Measurements from ENCODE around the gene SUPT3H.

Gene SUPT3H

GRCh38 chr6:45112711-45113110 lies 265.0 kb downstream of the SUPT3H start:
- in situ Hi-C loops (cut with HindIII; ENCODE audit: low sequenced_read_pairs), result no loop called here
- peak; percentile 43 for DNase-seq (ENCODE audit: low read depth)
- H3K4me3 ChIP-seq (ENCODE audit: low read depth, low read length), result no peak overlapping the region
- no peak for TF ChIP-seq CTCF (IDR thresholded peaks at IDR 0.05; ENCODE audit: low read depth, low read length, missing control alignments)

GRCh38 chr6:45109551-45109950 lies 268.2 kb downstream of the SUPT3H start:
- no peak overlapping the region for H3K4me3 ChIP-seq (ENCODE audit: low read depth, low read length)
- no peak for DNase-seq (ENCODE audit: low read depth)
- in situ Hi-C loops (cut with HindIII; ENCODE audit: low sequenced_read_pairs), result no loop called here
- no peak for TF ChIP-seq CTCF (IDR thresholded peaks at IDR 0.05; ENCODE audit: low read depth, low read length, missing control alignments)

- no peak for TF ChIP-seq CTCF (IDR thresholded peaks at IDR 0.05; ENCODE audit: low read depth, low read length, missing control alignments)
- no peak for DNase-seq (ENCODE audit: low read depth)
- in situ Hi-C loops (cut with HindIII; ENCODE audit: low sequenced_read_pairs), result no loop called here
- no peak overlapping the region for H3K4me3 ChIP-seq (ENCODE audit: low read depth, low read length)
Measured at GRCh38 chr6:45105170-45105820, 272.4 kb downstream of the SUPT3H start.

- DNase-seq (ENCODE audit: low read depth), result no peak
- no peak overlapping the region for H3K4me3 ChIP-seq (ENCODE audit: low read depth, low read length)
- in situ Hi-C loops (cut with HindIII; ENCODE audit: low sequenced_read_pairs), result no loop called here
- TF ChIP-seq CTCF (IDR thresholded peaks at IDR 0.05; ENCODE audit: low read depth, low read length, missing control alignments), result no peak
Measured at GRCh38 chr6:45104429-45104828, 273.3 kb downstream of the SUPT3H start.

GRCh38 chr6:45098256-45098655 lies 279.5 kb downstream of the SUPT3H start:
- TF ChIP-seq CTCF (IDR thresholded peaks at IDR 0.05; ENCODE audit: low read depth, low read length, missing control alignments), result no peak
- no peak for DNase-seq (ENCODE audit: low read depth)
- no peak overlapping the region for H3K4me3 ChIP-seq (ENCODE audit: low read depth, low read length)
- in situ Hi-C loops (cut with HindIII; ENCODE audit: low sequenced_read_pairs), result loop anchor here (25.0 kb wide), 1 partner anchor 436 kb away; no protein-coding TSS in a partner anchor

GRCh38 chr6:45094831-45095230 lies 282.9 kb downstream of the SUPT3H start:
- DNase-seq (ENCODE audit: low read depth), result no peak
- H3K4me3 ChIP-seq (ENCODE audit: low read depth, low read length), result no peak overlapping the region
- in situ Hi-C loops (cut with HindIII; ENCODE audit: low sequenced_read_pairs), result loop anchor here (25.0 kb wide), 1 partner anchor 433 kb away; no protein-coding TSS in a partner anchor
- TF ChIP-seq CTCF (IDR thresholded peaks at IDR 0.05; ENCODE audit: low read depth, low read length, missing control alignments), result no peak

Data from astrocyte of the cerebellum (primary cell).